GM12873 (cell line): ENCODE measurements around the gene USP31.

Source experiments
- CTCF ChIP-seq: IDR thresholded peaks from 2 replicates; pipeline ENCODE4 v1.5.1; 2012; ENCODE audit warnings: low read depth, mild to moderate bottlenecking, moderate library complexity, low read length, control low read depth; ENCODE audit not compliant: insufficient read depth; ENCODE audit errors: missing control alignments

Gene USP31

GRCh38 chr16:23131036-23131435, 18.2 kb downstream of the USP31 start:
- TF ChIP-seq CTCF, result no peak

DNA sequence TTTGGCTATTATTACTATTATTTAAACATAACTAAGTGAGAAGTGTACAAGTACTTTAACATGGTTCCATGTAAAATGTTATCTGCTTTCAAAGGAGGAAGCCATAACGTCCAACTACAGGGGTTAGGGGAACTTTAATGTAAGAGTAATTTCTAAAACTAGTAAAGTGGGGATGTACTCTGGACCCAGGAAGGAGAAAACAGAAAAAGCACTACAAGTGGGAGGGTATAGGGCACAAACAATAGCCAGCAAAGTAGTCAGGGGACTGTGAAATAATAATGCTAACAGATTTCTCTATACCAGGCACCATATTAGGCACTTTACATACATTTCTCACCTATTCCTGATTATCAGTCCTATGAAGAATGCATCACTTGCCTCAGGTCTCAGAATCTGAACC, 19.6 kb downstream of the USP31 start:
- TF ChIP-seq CTCF, result no peak

DNA sequence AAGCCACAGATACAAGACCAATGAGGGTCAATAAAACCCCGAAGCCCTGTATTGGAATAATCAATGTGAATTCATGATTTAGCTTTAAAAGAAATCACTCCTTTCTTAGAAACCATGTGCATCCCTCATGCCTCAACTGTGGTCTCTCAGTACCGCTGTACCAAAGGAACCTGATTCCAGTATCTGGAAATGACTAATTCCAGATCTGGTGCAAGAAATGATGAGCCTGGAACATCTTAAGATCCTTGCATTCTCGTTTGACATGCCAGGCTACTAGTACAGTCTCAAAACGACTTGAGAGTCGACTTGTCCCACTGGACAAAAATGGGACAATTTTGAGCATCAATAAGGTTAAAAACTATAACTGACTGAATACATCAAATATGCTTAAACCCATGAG, 21.2 kb downstream of the USP31 start:
- no peak for TF ChIP-seq CTCF

DNA sequence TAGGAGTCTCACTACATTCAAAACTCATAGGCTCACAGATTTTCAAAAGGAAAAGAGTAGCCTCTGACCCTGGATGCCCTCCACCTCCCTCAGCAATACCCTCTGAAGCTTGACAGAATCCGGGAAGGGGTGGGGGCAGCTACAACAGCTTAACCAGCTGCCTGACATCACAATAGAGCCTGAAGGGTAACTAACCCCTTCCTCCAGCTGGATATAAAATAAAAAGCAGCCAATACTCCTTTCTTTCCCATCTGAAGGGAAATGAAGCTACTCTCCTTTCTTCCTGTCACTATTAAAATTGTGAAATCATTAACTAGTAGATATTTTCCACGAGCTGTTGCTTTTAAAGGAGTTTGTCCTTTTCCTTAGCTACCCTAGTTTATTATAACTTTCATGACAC, 24.0 kb downstream of the USP31 start:
- TF ChIP-seq CTCF, result no peak

GRCh38 chr16:23124315-23124714, 24.9 kb downstream of the USP31 start:
- no peak for TF ChIP-seq CTCF

GRCh38 chr16:23122144-23122543, 27.1 kb downstream of the USP31 start:
- TF ChIP-seq CTCF, result no peak

DNA sequence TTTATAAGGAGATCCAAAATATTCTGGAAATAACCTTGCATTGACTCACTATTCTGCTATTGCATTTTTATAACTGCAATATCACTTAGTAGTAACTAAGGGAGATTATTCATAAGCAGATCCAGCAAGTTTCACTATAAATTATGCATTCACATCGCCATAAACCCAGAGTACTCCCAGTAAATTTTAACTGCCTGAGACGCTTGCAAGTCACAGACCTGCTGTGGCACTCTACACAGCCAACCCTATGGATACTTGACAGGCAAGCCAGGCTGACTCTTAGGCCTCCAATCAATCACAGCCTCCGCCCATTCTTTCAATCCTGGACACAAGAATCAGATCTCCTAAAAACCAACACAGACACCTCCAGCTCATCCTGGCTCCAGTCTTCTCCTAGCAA, 28.2 kb downstream of the USP31 start:
- TF ChIP-seq CTCF, result no peak

DNA sequence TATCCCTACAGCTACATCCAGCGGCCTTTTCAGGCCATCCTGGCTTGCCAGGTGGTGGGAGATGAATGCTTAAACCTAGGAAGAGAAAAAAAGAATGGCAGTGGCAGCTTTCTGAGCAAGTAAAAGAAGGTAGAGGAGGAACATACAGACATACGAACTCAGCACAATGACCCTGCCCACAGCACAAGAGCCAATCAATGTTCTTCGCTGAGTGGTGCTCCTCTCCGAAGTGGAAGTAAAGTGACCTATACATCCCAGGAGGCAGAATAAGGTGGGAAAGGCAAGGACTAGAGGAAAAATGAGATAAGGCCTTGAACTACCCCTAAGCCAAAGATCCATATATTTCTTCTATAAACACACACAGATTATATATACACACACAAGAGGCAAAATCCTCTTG, 28.7 kb downstream of the USP31 start:
- no peak for TF ChIP-seq CTCF
